ENCODE results near the gene INPP5A. TPM values are rescaled to one million over a fixed set of nuclear protein-coding genes. Genes with fewer than 3 reads are reported as not detected.

INPP5A gene
- total RNA-seq, 6 donors from 2014 or later = 28.6 to 81.7 (median 44.8) TPM

DNA sequence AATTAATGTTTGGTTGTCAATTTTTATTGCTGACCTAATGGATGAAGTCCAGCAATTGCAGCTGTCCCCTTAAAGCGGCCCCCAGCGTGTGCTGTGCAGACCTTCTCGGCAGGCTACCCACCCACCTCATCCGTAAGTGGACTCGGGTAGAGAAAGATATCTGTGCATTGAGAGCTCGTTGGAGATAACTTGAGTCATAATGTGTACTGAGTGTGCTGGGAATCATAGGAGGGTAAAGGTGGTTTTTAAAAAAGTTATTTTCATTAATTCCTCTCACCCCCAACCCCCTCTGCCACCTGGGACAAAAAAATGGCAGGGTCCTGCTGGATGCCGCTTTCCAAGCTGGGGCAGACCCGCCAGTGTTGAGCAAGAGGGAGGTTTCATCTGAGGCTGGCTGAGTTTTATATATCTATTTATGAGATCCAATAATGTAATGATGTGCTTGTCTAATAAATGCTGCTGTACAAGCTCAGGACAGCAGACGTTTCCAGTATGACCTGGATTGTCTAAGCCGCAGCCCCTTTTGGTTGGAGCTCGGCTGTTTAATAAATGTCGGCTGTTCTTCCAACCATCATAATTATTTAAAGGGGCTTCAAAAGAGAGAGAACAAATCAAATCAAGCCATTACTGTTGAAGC, 129.2 kb downstream of the INPP5A start:
- 87 to 89% methylated on average over 12 of the region's 12 CpGs for WGBS, 2 donors
- no peak for DNase-seq
- no peaks in the 10 kb centered on the region for H3K9me3 ChIP-seq
- TF ChIP-seq EP300 (IDR thresholded peaks at IDR 0.05) = no peak
- TF ChIP-seq, protein P1, sequence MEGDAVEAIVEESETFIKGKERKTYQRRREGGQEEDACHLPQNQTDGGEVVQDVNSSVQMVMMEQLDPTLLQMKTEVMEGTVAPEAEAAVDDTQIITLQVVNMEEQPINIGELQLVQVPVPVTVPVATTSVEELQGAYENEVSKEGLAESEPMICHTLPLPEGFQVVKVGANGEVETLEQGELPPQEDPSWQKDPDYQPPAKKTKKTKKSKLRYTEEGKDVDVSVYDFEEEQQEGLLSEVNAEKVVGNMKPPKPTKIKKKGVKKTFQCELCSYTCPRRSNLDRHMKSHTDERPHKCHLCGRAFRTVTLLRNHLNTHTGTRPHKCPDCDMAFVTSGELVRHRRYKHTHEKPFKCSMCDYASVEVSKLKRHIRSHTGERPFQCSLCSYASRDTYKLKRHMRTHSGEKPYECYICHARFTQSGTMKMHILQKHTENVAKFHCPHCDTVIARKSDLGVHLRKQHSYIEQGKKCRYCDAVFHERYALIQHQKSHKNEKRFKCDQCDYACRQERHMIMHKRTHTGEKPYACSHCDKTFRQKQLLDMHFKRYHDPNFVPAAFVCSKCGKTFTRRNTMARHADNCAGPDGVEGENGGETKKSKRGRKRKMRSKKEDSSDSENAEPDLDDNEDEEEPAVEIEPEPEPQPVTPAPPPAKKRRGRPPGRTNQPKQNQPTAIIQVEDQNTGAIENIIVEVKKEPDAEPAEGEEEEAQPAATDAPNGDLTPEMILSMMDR (IDR thresholded peaks at IDR 0.05) = no peak
- TF ChIP-seq POLR2A (IDR thresholded peaks at IDR 0.05) = no peak
- TF ChIP-seq POLR2AphosphoS5 (IDR thresholded peaks at IDR 0.05) = no peak
- peak overlapping the region in 1 of 4 donors; percentile 56 for H3K27ac ChIP-seq
- H3K36me3 ChIP-seq = no peaks in the 10 kb centered on the region
- H3K4me1 ChIP-seq = peaks cover 0 to 29% (median 8%) of the 10 kb centered on the region in 4 donors
- H3K27me3 ChIP-seq = no peaks in the 10 kb centered on the region
- ATAC-seq (ENCODE audit: low FRiP score in 2 of 2) = no peak
- no peak overlapping the region for H3K4me3 ChIP-seq

DNA sequence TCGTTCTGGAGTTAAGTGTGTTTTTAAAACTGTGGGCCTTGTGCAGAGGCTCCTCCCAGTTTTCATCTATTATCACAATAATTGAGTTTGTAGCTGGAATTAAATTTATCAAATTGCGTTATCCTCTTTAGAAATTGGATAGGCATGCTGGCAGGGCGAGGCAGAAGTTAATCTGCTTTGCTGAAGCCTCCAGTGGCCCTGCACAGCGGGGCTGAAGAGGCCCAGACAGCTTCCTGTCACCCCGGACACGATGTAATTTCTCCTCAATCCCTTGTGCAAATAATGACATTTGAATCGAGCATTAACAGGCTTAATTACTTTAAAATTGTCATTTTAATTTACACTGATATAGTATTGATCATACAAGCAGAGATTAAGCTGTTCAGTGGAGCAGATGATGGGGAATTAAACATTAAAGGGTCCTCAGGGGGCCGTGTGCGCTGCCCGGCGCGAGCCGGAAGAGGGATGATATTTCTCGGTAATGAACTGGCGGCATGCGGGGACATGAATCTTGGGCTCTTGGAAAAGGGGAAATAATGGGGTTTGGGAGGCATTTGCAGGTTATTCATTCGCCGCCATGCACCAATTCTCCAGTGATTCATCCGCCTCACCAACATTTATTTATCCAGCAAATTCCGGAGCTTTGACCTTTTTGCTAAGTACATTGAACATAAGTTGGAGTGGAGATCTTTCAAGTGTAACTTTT, 129.9 kb downstream of the INPP5A start:
- ATAC-seq (ENCODE audit: low FRiP score in 2 of 2) = peak in 1 of 2 donors; percentile 3

DNA sequence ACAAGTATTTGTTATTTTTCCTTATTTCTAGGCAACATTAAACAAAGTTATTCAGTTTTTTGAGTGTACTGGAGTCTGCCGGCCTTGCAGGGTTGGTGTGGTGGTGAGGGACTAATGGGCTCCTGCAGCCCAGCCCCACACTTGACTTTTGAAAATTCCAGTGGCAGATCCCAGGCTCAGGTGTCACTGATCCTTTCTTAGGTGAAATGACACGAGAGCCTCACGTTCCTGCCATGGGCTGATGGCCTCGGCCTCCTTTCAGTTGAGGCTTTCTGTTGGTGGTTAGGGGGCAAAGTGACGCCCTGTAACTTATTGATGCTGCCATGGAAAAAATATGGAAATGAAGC, 130.4 kb downstream of the INPP5A start:
- TF ChIP-seq EP300 (IDR thresholded peaks at IDR 0.05) = peak in 1 of 4 donors; percentile 14
- no peak for TF ChIP-seq POLR2A (IDR thresholded peaks at IDR 0.05)
- ATAC-seq (ENCODE audit: low FRiP score in 2 of 2) (peak in 1 of 2 donors; percentile 81), DNase-seq (no peak)
- Histone ChIP-seq H3K4me1 (peaks cover 0 to 29% (median 8%) of the 10 kb centered on the region in 4 donors), H3K27ac (peak overlapping the region in 2 of 4 donors; percentile 10 to 34), H3K36me3 (no peaks in the 10 kb centered on the region), H3K27me3 (no peaks in the 10 kb centered on the region), H3K4me3 (no peak overlapping the region), H3K9me3 (no peaks in the 10 kb centered on the region)
- 69 to 74% methylated on average over 5 of the region's 5 CpGs for WGBS, 2 donors

More for the DNA sequence above, 129.9 kb downstream of the INPP5A start:
- Histone ChIP-seq H3K9me3 (no peaks in the 10 kb centered on the region), H3K4me3 (no peak overlapping the region), H3K27ac (peak overlapping the region in 1 of 4 donors; percentile 56), H3K36me3 (no peaks in the 10 kb centered on the region), H3K27me3 (no peaks in the 10 kb centered on the region), H3K4me1 (peaks cover 0 to 29% (median 8%) of the 10 kb centered on the region in 4 donors)
- WGBS, 2 donors = 74 to 76% methylated on average over 20 of the region's 20 CpGs
- TF ChIP-seq POLR2AphosphoS5 (IDR thresholded peaks at IDR 0.05) (no peak), EP300 (IDR thresholded peaks at IDR 0.05) (no peak), POLR2A (IDR thresholded peaks at IDR 0.05) (no peak)
- TF ChIP-seq, protein P1 (IDR thresholded peaks at IDR 0.05) = no peak
- peak in 1 of 2 donors; percentile 24 for DNase-seq

DNA sequence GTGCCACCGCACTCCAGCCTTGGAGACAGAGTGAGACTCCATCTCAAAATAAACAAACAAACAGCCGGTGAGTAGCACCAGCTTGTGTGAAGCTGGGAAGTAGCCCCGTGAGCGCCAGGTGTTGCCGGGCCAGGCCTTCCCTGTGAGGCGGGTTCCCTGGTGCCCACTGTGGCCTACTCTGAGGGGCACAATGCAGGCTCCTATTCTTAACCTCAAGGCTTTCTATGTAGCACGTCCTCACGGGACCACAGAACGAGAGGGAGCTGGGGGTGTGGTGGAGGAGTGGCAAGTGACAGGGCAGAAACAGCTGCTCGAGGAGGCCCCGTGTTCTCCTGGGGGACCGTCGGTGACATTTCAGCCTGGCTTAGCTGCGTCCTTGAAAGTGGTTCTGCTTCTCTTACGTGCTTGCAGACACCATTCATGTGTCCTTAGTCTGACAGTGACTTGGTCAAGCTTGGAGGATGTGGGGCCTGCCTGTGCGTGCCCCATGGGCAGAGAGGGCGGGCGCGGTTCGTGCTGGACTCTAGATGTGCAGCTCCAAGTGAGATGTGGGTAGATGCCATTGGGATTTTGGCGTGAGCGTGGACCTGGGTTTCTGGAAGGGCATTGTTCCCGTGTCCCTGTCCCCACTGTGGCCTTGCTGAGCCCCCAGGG, 131.7 kb downstream of the INPP5A start:
- Histone ChIP-seq H3K36me3 (no peaks in the 10 kb centered on the region), H3K4me1 (peaks cover 0 to 29% (median 8%) of the 10 kb centered on the region in 4 donors), H3K4me3 (no peak overlapping the region), H3K27me3 (no peaks in the 10 kb centered on the region), H3K9me3 (no peaks in the 10 kb centered on the region), H3K27ac (no peak overlapping the region)
- TF ChIP-seq, protein P1 (IDR thresholded peaks at IDR 0.05) = no peak
- no peak for TF ChIP-seq POLR2AphosphoS5 (IDR thresholded peaks at IDR 0.05)
- TF ChIP-seq EP300 (IDR thresholded peaks at IDR 0.05) = no peak
- TF ChIP-seq POLR2A (IDR thresholded peaks at IDR 0.05) = no peak
- ATAC-seq (ENCODE audit: low FRiP score in 2 of 2) (no peak), DNase-seq (peak in 1 of 2 donors; percentile 59)
- 90 to 91% methylated on average over 19 to 23 of the region's 23 CpGs for WGBS, 2 donors

DNA sequence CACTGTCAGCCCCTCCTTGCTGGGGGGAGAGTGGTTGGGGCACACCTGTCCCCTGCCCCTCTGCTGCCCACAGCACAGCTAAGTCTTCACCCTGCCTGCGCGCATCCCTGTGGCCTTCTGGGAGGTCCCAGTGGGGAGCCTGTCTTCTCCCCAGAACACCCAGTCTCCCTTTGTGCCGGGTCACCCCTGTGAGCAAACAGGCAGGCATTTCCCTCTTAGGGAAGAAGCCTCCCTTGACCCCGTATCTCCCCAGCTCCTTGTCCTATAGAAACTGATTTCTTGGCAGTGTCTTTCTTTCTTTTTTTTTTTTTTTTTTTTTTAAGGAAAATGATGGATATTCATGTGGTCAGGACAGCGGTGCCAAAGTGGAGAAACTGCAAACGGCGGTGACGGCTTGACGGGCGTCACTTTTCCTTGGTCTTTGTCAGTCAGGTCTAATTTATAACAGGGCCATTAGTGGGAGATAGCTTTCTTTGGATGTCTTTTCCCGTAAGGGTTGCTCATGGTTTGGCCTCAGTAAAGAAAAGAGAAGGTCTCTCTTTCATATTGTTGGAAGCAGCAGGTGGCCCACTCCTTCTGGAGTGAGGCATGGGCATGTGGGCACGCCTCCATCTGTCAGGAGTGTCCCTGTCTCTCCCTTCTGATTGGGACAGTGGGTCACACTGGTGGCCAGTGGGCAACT, 133.1 kb downstream of the INPP5A start:
- Histone ChIP-seq H3K27ac (no peak overlapping the region), H3K4me1 (peaks cover 0 to 28% (median 8%) of the 10 kb centered on the region in 4 donors), H3K27me3 (no peaks in the 10 kb centered on the region), H3K4me3 (no peak overlapping the region), H3K9me3 (no peaks in the 10 kb centered on the region), H3K36me3 (no peaks in the 10 kb centered on the region)
- TF ChIP-seq POLR2A (IDR thresholded peaks at IDR 0.05) (no peak), POLR2AphosphoS5 (IDR thresholded peaks at IDR 0.05) (no peak), EP300 (IDR thresholded peaks at IDR 0.05) (no peak)
- TF ChIP-seq, protein P1 (IDR thresholded peaks at IDR 0.05) = no peak
- DNase-seq = peak; percentile 12 to 36
- WGBS, 2 donors = 95 to 98% methylated on average over 12 of the region's 12 CpGs
- ATAC-seq (ENCODE audit: low FRiP score in 2 of 2) = peak in 1 of 2 donors; percentile 32

Measured in upper lobe of left lung (tissue), 6 donors.